HG03457 (cell line): ENCODE measurements around the gene HMCN1.
"Not testable (repeated sequence)": the region's sequence is repeated elsewhere in the genome, so short reads cannot be mapped to it uniquely, and the experiment has no call there.

Experiments used
- ATAC-seq: cut with Tn5 transposase; IDR thresholded peaks from one replicate; pipeline ENCODE4 v1.9.1; 2021; ENCODE audit warnings: moderate number of reproducible peaks; ENCODE audit not compliant: unreplicated experiment

Gene HMCN1

GRCh38 chr1:185739967-185740366 lies 5.8 kb downstream of the HMCN1 start:
- no peak for ATAC-seq

GRCh38 chr1:185741551-185741950 lies 7.4 kb downstream of the HMCN1 start:
- ATAC-seq: no peak

- ATAC-seq: no peak
Measured at GRCh38 chr1:185742403-185742802, 8.2 kb downstream of the HMCN1 start.

- no peak for ATAC-seq
Measured at GRCh38 chr1:185745165-185745564, 11.0 kb downstream of the HMCN1 start.

- no peak for ATAC-seq
Measured at GRCh38 chr1:185759061-185759460, 24.9 kb downstream of the HMCN1 start.

- no peak for ATAC-seq
Measured at GRCh38 chr1:185761841-185762240, 27.6 kb downstream of the HMCN1 start.

GRCh38 chr1:185767508-185768120 lies 33.4 kb downstream of the HMCN1 start:
- no peak for ATAC-seq

GRCh38 chr1:185768371-185768770 lies 34.2 kb downstream of the HMCN1 start:
- ATAC-seq: no peak

GRCh38 chr1:185769136-185769535 lies 34.9 kb downstream of the HMCN1 start:
- ATAC-seq: no peak

- no peak for ATAC-seq
Measured at GRCh38 chr1:185774394-185774793, 40.2 kb downstream of the HMCN1 start.

GRCh38 chr1:185775501-185775900 lies 41.3 kb downstream of the HMCN1 start:
- ATAC-seq: no peak

GRCh38 chr1:185776522-185776921 lies 42.3 kb downstream of the HMCN1 start:
- no peak for ATAC-seq

- not testable (repeated sequence) for ATAC-seq
Measured at GRCh38 chr1:185783860-185784259, 49.7 kb downstream of the HMCN1 start.

GRCh38 chr1:185785586-185785985 lies 51.4 kb downstream of the HMCN1 start:
- no peak for ATAC-seq

- no peak for ATAC-seq
Measured at GRCh38 chr1:185786524-185786923, 52.3 kb downstream of the HMCN1 start.

GRCh38 chr1:185787238-185787637 lies 53.0 kb downstream of the HMCN1 start:
- no peak for ATAC-seq

- no peak for ATAC-seq
Measured at GRCh38 chr1:185788386-185788785, 54.2 kb downstream of the HMCN1 start.

- ATAC-seq: no peak
Measured at GRCh38 chr1:185789501-185790193, 55.5 kb downstream of the HMCN1 start.

GRCh38 chr1:185790194-185790735 lies 56.1 kb downstream of the HMCN1 start:
- no peak for ATAC-seq

- ATAC-seq: no peak
Measured at GRCh38 chr1:185792040-185792439, 57.8 kb downstream of the HMCN1 start.

- not testable (repeated sequence) for ATAC-seq
Measured at GRCh38 chr1:185794495-185794894, 60.3 kb downstream of the HMCN1 start.

- no peak for ATAC-seq
Measured at GRCh38 chr1:185795181-185795580, 61.0 kb downstream of the HMCN1 start.
